Measurements from ENCODE around the gene IKZF3. TPM values are rescaled to one million over a fixed set of nuclear protein-coding genes. Genes with fewer than 3 reads are reported as not detected.

The IKZF3 gene
- total RNA-seq, 1 experiment from 2014 or later, result 0.22 TPM

DNA sequence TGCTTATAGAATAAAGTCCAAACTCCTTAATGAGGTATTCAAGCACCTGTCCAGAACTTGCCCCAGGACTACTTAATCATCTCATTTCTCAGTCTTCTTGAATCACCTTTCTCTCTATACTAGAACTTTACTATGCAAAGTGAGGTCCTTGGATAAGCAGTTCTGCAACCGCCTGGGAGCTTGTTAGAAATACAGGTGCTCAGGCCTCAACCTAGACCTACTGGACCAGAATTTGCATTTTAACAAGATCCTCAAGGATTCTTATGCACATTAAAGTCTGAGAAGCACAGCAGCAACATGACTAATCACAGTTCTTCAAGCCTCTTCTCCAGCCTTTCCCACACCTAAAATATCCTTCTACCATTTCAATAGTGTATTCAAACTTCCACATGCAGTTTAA, 64.7 kb downstream of the IKZF3 start:
- H3K4me1 ChIP-seq (ENCODE audit: insufficient read depth, low read length), result peaks cover 4% of the 10 kb centered on the region
- Mint-ChIP-seq H3K9me3 (no peaks in the 10 kb centered on the region), H3K4me1 (peaks cover 26 to 37% of the 10 kb centered on the region in 2 experiments), H3K4me3 (no peak overlapping the region), H3K27ac (peak overlapping the region in 2 of 3 experiments; percentile 12 to 52; a peak in 3 of 7 replicates), H3K36me3 (ENCODE audit: insufficient read depth in 1 of 3, low read depth in 3 of 3) (no peaks in the 10 kb centered on the region), H3K27me3 (ENCODE audit: low read depth) (no peaks in the 10 kb centered on the region)
- no peak overlapping the region for H3K9ac ChIP-seq (ENCODE audit: extremely low read depth, insufficient read length, low read length)
- H3K27me3 ChIP-seq (ENCODE audit: insufficient read depth, low read length), result no peaks in the 10 kb centered on the region
- no peaks in the 10 kb centered on the region for H3K9me3 ChIP-seq (ENCODE audit: control insufficient read depth, low read depth, low read length)
- no peak overlapping the region for H3T11ph ChIP-seq (ENCODE audit: low read length)
- H3K23ac ChIP-seq (ENCODE audit: insufficient read length, low read depth, low read length), result no peak overlapping the region
- no peaks in the 10 kb centered on the region for H4K20me1 ChIP-seq (ENCODE audit: control insufficient read depth, insufficient read depth, insufficient read length)
- no peak overlapping the region for H4K91ac ChIP-seq (ENCODE audit: insufficient read length, low read depth, low read length)
- no peak overlapping the region for H4K5ac ChIP-seq (ENCODE audit: insufficient read length, low read depth, low read length)
- H3K14ac ChIP-seq (ENCODE audit: insufficient read depth, low read length), result no peak overlapping the region
- no peak overlapping the region for H2BK5ac ChIP-seq (ENCODE audit: insufficient read length, low read length)
- H3K79me2 ChIP-seq (ENCODE audit: insufficient read depth, low read length), result no peaks in the 10 kb centered on the region
- no peak overlapping the region for H3K4me2 ChIP-seq (ENCODE audit: insufficient read depth, insufficient read length, low read length)
- H3K23me2 ChIP-seq (ENCODE audit: insufficient read length, low read depth, low read length, poor library complexity, severe bottlenecking), result no peaks in the 10 kb centered on the region
- no peak overlapping the region for H4K8ac ChIP-seq (replicated peaks; ENCODE audit: insufficient read length, low read depth, low read length)
- TF ChIP-seq, protein P1, sequence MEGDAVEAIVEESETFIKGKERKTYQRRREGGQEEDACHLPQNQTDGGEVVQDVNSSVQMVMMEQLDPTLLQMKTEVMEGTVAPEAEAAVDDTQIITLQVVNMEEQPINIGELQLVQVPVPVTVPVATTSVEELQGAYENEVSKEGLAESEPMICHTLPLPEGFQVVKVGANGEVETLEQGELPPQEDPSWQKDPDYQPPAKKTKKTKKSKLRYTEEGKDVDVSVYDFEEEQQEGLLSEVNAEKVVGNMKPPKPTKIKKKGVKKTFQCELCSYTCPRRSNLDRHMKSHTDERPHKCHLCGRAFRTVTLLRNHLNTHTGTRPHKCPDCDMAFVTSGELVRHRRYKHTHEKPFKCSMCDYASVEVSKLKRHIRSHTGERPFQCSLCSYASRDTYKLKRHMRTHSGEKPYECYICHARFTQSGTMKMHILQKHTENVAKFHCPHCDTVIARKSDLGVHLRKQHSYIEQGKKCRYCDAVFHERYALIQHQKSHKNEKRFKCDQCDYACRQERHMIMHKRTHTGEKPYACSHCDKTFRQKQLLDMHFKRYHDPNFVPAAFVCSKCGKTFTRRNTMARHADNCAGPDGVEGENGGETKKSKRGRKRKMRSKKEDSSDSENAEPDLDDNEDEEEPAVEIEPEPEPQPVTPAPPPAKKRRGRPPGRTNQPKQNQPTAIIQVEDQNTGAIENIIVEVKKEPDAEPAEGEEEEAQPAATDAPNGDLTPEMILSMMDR (conservative IDR thresholded peaks at IDR 0.05), result no peak
- H2BK120ac ChIP-seq (ENCODE audit: low read depth, low read length, poor library complexity, severe bottlenecking), result no peak overlapping the region
- no peak overlapping the region for H3K27ac ChIP-seq (ENCODE audit: insufficient read length, low read depth, low read length)
- no peak overlapping the region for H2BK12ac ChIP-seq (ENCODE audit: insufficient read length, low read depth, low read length)
- no peak overlapping the region for H3K4ac ChIP-seq (ENCODE audit: low read depth, low read length)
- no peak overlapping the region for H2AFZ ChIP-seq (ENCODE audit: low read length)
- no peaks in the 10 kb centered on the region for H3K79me1 ChIP-seq (ENCODE audit: insufficient read depth, low read depth, low read length, poor library complexity, severe bottlenecking)
- DNase-seq, result no peak
- no peak overlapping the region for H2BK20ac ChIP-seq (ENCODE audit: low read depth, low read length, poor library complexity, severe bottlenecking)
- H2AK5ac ChIP-seq (ENCODE audit: insufficient read length, low read length), result no peak overlapping the region
- WGBS (ENCODE audit: extremely low coverage, insufficient read length, low lambda C conversion rate), result no CpG with 5 or more reads among the region's 1 CpG
- H3K56ac ChIP-seq (ENCODE audit: insufficient read length, low read depth, low read length), result no peak overlapping the region
- H2BK15ac ChIP-seq (ENCODE audit: low read depth, low read length), result no peak overlapping the region
- H3K18ac ChIP-seq (ENCODE audit: insufficient read length, low read depth, low read length), result no peak overlapping the region

All from H9 (cell line).